Thoracic aorta (tissue), 2 donors: ENCODE results near the gene ZDHHC18. TPM values are rescaled to one million over a fixed set of nuclear protein-coding genes. Genes with fewer than 3 reads are reported as not detected.
A peak's percentile ranks its signal among the peaks of the same experiment; 100 is the strongest.

Experiments used
- ATAC-seq: fragments of 150-250 bp; one replicate; pipeline ENCODE4 v1.8.0; 2017; ENCODE audit warnings: low read depth; ENCODE audit not compliant: insufficient number of reproducible peaks, low FRiP score
- DNase-seq: peaks from one replicate; pipeline ENCODE4 v3.0.0-alpha.2; 2020; ENCODE audit warnings: low spot score
- H3K27ac ChIP-seq, 2 donors: fragments of 200-600 bp; sonication (generic); 1 replicate in 1 of 2; 2 replicates in 1 of 2; pipeline ENCODE4 v1.5.1; 2016; ENCODE audit warnings: mild to moderate bottlenecking in 2 of 2, moderate library complexity in 2 of 2
- H3K27me3 ChIP-seq: fragments of 200-600 bp; sonication (generic); replicated peaks from 2 replicates; pipeline ENCODE4 v1.6.0; 2016; ENCODE audit warnings: mild to moderate bottlenecking; ENCODE audit not compliant: insufficient read depth
- H3K36me3 ChIP-seq: fragments of 200-600 bp; sonication (generic); one replicate; pipeline ENCODE4 v1.5.1; 2016
- H3K4me1 ChIP-seq, 2 donors: fragments of 200-600 bp; sonication (generic); 1 replicate in 1 of 2; 2 replicates in 1 of 2; pipeline versions ENCODE4 v1.5.1 to v1.6.0; 2016; ENCODE audit warnings: low read depth in 2 of 2, mild to moderate bottlenecking in 1 of 2; ENCODE audit not compliant: control insufficient read depth in 1 of 2
- H3K4me3 ChIP-seq: fragments of 200-600 bp; sonication (generic); 2 replicates; pipeline ENCODE4 v1.5.1; 2016; ENCODE audit warnings: mild to moderate bottlenecking
- H3K9me3 ChIP-seq: fragments of 200-600 bp; sonication (generic); 2 replicates; pipeline ENCODE4 v1.5.1; 2016
- total RNA-seq, 2 donors: library from RNA; depleted of rRNA; stranded (reverse); fragments of >200 nt; gene quantifications; one replicate each; pipeline versions ENCODE4 v1.1.0 to v1.2.3, GENCODE V29; 2016
- TF ChIP-seq, protein P1 (sequence below): fragments of 200-600 bp; sonication (generic); IDR thresholded peaks from one replicate; pipeline ENCODE4 v1.5.1; 2019; ENCODE audit warnings: antibody characterized with exemption

Gene ZDHHC18
- total RNA-seq, 2 donors from 2014 or later: 13.3 to 29.9 TPM

DNA sequence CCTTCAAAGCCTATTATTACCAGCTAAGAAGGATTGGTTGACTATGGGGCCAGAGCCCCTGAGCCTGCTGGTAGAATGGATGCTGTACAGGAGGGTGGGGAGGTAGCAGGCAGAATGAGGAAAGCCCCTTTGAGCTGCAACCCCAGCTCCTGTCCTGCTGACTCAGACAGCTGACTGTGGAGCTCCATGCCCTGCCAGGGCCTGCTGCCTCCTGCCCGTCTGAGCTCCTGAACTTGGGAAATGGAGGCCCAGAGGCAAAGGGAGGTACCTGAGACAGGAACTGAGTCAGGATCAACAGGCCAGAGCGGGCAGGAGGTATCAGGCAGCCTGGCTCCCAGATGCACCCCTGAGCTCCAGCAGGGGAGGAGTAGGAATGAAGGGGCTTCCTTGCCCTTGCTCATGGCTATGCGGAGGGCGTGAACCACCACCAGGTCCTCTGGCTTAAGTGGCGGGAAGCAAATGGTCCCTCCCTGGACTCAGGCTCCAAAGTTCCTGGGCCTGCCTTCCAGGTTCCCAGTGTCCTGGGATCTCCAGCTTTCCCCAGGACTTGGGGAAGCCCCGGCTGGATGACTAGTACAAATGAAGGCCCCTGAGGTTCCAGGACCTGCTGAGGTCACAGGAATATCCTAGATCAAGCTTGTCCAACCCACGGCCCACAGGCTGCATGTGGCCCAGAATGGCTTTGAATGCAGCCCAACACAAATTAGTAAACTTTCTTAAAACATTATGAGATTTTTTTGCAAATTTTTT lies 32.6 kb downstream of the ZDHHC18 start:
- DNase-seq: no peak

DNA sequence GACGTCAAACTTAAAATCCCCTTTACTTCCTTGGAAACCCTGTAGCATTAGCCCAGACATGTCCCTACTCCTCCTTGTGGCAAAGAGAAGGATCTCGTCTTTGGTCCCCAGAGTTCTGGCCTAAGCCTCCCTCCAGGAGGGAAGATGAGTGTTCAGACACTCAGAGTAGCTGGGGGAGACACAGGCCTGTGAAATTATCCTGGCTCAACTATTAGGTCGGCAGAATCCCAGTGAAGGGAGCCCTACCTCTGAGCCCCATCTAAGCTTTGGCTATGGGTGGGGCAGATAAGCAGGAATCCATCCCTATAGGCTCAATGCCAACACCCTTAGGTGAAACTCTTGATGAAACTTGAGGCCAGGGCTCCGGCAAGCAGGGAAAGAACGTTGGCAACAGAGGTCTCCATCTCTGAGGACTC lies 34.8 kb downstream of the ZDHHC18 start:
- peaks cover 5 to 15% of the 10 kb centered on the region in 2 donors for H3K4me1 ChIP-seq
- no peak for ATAC-seq
- no peak overlapping the region for H3K27ac ChIP-seq

More for the DNA sequence above, 32.6 kb downstream of the ZDHHC18 start:
- H3K27ac ChIP-seq: no peak overlapping the region
- H3K36me3 ChIP-seq: peaks cover 5% of the 10 kb centered on the region
- ATAC-seq: no peak
- H3K27me3 ChIP-seq: no peaks in the 10 kb centered on the region
- no peak overlapping the region for H3K4me3 ChIP-seq
- no peaks in the 10 kb centered on the region for H3K9me3 ChIP-seq
- TF ChIP-seq, protein P1, sequence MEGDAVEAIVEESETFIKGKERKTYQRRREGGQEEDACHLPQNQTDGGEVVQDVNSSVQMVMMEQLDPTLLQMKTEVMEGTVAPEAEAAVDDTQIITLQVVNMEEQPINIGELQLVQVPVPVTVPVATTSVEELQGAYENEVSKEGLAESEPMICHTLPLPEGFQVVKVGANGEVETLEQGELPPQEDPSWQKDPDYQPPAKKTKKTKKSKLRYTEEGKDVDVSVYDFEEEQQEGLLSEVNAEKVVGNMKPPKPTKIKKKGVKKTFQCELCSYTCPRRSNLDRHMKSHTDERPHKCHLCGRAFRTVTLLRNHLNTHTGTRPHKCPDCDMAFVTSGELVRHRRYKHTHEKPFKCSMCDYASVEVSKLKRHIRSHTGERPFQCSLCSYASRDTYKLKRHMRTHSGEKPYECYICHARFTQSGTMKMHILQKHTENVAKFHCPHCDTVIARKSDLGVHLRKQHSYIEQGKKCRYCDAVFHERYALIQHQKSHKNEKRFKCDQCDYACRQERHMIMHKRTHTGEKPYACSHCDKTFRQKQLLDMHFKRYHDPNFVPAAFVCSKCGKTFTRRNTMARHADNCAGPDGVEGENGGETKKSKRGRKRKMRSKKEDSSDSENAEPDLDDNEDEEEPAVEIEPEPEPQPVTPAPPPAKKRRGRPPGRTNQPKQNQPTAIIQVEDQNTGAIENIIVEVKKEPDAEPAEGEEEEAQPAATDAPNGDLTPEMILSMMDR: no peak
- H3K4me1 ChIP-seq: peaks cover 3 to 5% of the 10 kb centered on the region in 2 donors

GRCh38 chr1:26861889-26862378 lies 35.4 kb downstream of the ZDHHC18 start:
- Histone ChIP-seq H3K27ac (no peak overlapping the region), H3K27me3 (no peaks in the 10 kb centered on the region), H3K4me3 (no peak overlapping the region), H3K4me1 (peaks cover 5 to 15% of the 10 kb centered on the region in 2 donors), H3K36me3 (no peaks in the 10 kb centered on the region), H3K9me3 (no peaks in the 10 kb centered on the region)
- ATAC-seq: no peak
- no peak for DNase-seq
- TF ChIP-seq, protein P1: no peak

More for the DNA sequence above, 34.8 kb downstream of the ZDHHC18 start:
- no peaks in the 10 kb centered on the region for H3K27me3 ChIP-seq
- TF ChIP-seq, protein P1: no peak
- H3K9me3 ChIP-seq: no peaks in the 10 kb centered on the region
- no peak for DNase-seq
- no peak overlapping the region for H3K4me3 ChIP-seq
- H3K36me3 ChIP-seq: no peaks in the 10 kb centered on the region

GRCh38 chr1:26862781-26863684 lies 36.5 kb downstream of the ZDHHC18 start, which contains the start of gene SFN:
TSS of gene SFN (plus strand) at chr1:26863149. CDS start at chr1:26863213, 64 bp downstream.
- Histone ChIP-seq H3K27me3 (no peaks in the 10 kb centered on the region), H3K4me1 (peaks cover 5 to 15% of the 10 kb centered on the region in 2 donors), H3K36me3 (no peaks in the 10 kb centered on the region), H3K27ac (peak within 1 kb of the TSS; percentile 84 to 99), H3K4me3 (peak within 1 kb of the TSS; percentile 80), H3K9me3 (no peaks in the 10 kb centered on the region)
- DNase-seq (no peak), ATAC-seq (no peak)
- TF ChIP-seq, protein P1: no peak

- Histone ChIP-seq H3K36me3 (no peaks in the 10 kb centered on the region), H3K27me3 (no peaks in the 10 kb centered on the region), H3K9me3 (no peaks in the 10 kb centered on the region), H3K4me3 (peak overlapping the region; percentile 80), H3K4me1 (peaks cover 5 to 15% of the 10 kb centered on the region in 2 donors), H3K27ac (peak overlapping the region in 1 of 2 donors; percentile 99)
- TF ChIP-seq, protein P1: no peak
- DNase-seq (no peak), ATAC-seq (no peak)
Measured at GRCh38 chr1:26863685-26864077, 37.2 kb downstream of the ZDHHC18 start.
